ENCODE results near the gene NME9. TPM values are rescaled to one million over a fixed set of nuclear protein-coding genes. Genes with fewer than 3 reads are reported as not detected.

NME9 gene
- total RNA-seq, 1 donor from 2014 or later = 0.72 TPM

- DNase-seq = no peak
These were observed 31.9 kb upstream of the NME9 start for GRCh38 chr3:138361561-138361971.

- no peak for DNase-seq
These were observed 31.3 kb upstream of the NME9 start for GRCh38 chr3:138360869-138361525.

- DNase-seq = no peak
These were observed 30.5 kb upstream of the NME9 start for GRCh38 chr3:138359919-138360868.

DNA sequence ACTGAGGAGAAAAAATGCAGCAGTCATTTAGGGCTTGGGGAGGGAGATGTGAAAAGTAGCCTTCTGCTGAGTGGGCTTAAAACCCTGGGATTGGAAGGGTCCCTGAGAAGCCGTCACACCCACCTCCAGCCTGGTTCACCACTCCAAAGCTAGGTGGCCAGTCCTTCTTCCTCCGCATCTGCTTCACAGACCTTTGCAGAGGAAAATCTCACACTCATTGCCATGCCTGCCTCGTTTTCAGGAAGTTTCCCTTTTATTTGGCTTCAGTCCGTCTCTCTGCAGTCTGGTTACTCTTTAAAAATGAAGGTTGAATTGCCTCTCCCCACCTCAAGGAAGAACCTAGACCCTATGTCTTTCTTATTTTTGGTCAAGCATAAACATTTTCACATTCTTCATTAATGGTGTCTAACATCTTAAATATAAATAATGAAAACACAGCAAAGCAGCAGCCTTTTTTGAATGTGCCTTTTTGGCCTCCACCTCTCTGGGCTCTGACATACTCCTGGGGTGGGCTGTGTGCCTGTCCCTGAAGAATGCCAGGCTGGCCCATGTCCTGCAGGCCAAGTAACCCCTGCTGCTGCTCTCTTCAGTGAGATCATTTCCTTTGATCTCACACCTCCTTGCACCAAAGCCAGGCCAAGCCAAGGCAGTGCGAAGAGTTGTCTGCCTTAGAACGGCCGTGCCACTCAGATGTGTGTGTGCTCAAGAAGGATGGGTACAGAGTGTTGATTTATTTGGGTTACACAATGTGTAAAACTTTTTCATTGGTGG is 29.7 kb upstream of the NME9 start:
- DNase-seq = no peak

DNA sequence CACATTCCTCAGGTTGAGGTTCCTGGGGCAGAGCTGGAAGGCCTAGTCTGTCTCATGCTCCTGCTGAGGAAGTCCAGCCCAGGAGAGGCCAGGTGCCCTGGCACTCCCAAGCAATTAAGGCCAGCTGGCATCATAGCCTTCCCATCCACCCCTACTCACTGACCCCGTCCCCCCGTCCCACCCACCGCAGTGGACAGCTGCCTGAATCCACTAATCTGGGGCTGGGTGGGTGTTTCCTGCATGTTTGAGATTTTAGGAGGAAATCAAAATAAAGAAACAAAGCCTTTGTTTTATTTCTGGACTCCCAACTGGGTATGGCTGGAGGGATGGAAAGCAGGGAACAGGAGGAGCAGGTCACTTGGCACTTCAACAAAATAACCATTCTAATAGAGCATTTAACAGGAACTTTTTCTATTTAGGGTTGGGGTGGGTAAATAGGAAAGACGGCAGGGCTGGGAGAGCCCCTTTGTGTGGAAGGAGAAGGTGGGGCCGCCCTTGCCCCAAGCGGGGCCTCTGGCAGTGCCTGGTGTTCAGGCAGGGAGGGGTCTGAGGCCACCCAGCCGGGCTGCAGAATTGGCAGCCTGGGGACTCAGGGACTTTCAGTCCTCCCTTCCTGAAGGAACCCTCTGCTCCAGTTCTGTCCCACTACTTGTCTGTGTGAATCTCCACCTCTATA is 27.2 kb upstream of the NME9 start:
- peak; percentile 65 for DNase-seq

GRCh38 chr3:138355071-138355470 is 25.4 kb upstream of the NME9 start:
- no peak for DNase-seq

DNA sequence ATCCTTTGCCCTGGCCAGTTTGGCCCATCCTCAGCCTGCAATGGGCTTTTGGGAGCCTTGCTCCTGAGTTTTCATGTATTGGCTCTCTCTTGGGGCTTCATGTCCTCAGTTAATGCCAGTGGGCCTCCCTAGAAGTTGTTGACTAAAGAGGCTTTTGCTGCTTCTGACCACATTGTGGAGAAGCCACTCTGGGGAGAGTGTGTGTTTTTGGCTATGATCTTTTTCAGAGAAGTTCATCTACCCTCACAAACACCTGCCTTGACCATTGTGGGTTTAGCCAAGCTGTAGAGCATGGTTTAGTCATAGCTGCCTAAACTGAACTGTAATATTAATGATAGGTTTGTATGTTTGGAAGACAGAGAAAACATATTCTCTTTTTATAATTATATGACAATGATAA is 24.7 kb upstream of the NME9 start:
- no peak for DNase-seq

DNA sequence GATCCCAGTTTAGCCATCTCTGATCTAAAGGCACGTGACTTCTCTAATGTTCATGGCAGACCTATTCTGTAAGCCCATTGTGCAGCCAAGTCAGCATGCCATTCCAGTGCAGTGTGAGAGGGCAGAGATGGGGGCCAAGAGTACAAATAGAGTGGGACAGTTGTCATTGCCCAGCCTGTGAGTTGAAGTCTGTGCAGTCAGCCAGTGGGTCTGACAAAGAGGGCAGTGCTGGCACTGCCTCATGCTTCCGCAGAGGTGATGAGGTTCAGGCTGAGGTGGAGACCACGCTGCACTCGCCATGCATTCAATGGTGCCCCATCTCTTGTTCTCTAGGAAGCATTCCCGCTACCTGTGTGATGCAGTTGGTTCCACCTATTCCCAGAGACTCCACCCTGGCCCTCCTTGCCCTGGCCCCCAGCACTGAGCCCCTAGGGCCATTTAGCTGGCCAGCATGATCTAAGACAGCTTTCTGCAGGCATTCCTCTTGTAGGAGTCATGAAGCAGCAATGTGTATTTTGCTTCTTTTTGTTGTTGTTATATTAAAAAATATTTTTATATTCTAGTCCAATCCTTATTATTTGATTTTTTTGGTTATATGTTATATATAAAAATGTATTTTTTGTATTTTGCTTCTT is 22.4 kb upstream of the NME9 start:
- no peak for DNase-seq

GRCh38 chr3:138351151-138351550 is 21.5 kb upstream of the NME9 start:
- no peak for DNase-seq

GRCh38 chr3:138349926-138350665 is 20.4 kb upstream of the NME9 start:
- peak; percentile 49 for DNase-seq

DNA sequence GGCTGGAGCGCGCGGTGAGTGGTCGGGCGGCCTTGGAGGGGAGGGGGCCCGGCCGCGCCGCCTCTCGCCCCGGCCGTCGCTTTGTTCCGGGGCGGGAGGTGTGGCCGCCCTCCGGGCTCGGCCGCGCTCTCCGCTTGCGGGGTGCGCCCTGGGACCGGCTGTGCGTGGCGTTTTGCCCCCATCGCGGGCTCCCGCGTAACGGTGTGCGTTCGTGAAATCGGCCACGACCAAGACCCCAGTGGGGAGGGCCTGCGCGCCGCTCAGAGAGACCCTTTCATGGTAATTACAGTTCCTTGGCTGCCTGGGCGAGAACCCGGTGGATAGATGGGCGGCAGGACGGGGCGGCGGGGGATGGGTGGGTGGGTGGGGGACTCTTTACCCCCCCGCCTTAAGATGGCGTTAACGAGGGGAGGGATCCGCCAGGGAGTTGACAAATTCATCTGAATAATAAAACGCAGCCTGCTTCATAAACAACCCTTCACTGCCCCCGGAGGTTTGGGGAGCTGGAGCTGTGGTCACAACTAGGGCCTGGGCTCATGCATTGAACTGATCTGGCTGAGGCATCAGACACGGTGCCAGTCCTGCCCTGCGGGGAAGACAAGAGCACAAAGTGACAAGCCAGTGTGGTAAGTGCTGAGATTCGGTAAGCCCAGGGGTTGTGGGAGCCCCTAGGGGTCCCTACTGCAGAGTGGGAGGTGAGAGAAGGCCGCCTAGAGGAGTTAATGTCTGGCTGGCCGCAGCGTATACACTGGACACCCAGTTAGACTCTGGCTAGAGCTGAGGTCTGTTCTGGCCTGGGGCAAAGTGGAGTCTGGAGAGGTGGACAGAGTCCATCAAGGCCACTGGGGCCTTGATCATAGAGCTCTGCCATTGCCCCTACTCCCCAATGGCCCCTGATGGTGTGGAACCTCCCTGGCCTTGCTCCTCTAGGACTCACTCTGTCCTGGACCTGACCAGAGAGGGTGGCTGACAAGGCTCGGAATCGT is 19.4 kb upstream of the NME9 start:
- peak; percentile 55 for DNase-seq

DNA sequence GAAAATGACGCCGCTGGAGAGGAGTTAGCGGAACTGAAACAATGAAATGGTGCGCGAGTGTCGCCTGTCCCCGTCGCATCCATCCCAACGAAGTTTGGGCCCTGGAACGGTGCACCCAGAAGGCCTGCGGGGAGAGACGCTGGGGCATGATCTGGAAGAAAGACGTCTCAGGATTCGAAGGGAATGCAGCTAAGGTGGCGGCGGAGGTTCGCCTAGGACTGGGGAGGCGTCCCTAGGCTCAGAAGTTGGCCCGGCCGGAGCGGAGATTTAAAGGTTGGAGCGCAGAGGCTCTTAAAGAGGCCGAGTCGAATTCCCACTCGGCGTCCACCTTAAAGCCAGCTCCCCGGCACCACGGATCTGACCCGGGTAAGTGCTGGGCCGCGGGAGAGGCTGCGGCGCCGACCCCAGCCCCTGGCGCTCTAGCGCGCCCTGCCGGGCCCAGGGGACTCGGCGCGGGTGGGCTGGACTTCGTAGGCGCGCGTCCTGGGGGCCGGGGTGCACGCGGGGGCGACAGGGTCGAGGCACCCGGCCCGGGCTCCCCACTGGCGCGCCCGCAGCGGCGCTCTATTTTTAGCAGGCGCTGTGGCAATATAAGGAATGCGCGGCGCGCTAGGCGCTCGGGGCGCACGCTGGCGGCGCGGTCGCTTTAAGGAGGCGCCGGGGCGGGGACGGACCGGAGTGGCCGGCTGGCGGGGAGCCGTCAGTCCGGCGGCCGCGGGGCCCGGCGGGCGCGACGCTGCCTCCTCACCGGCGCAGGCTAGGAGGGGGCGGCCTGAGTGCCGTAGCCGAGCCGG is 18.5 kb upstream of the NME9 start, which contains the start of gene MRAS:
TSS of gene MRAS (plus strand) at position 620 of the 794 bp plus-strand sequence. CDS start 24,305 bp downstream, outside the sequence.
- DNase-seq = peak; percentile 86

GRCh38 chr3:138344754-138345153 is 15.1 kb upstream of the NME9 start:
- DNase-seq = no peak

DNA sequence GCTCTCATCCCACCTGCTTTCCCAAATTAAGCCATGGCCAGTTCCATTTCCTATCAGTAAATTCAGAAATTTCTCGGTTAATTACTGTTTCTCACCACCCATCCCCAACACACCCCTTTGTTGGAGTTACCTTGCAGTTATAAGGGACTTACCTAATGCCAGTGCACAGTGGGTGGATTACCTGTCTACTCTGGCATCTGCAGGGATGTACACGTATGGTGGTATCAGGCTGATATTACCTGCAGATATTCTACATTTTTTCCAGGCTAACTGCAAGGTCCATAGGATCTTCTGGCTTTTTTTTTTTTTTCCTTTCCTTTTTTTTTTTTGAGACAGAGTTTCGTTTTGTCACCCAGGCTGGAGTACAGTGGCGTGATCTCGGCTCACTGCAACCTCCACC is 10.9 kb upstream of the NME9 start:
- no peak for DNase-seq

GRCh38 chr3:138338811-138339210 is 9.2 kb upstream of the NME9 start:
- peak; percentile 88 for DNase-seq

DNA sequence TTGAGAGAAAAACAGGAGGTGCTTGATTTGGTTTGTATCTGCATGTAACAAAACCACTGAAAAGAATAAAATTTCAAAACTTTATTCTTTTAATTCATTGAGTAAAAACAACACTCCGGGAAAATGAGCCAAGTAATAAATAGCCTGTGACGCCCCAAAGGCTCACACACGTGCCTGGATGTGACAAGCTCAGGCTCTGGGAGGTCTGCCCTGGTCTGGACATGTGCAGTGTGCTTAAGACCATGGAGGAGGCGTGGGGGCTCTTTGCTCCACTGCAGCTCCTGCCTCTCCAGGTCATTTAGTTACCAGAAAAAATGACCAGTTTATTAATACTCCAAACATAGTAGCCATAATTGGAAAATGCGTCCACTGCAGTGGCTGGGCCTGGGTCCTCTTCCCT is 8.6 kb upstream of the NME9 start:
- DNase-seq = no peak

DNA sequence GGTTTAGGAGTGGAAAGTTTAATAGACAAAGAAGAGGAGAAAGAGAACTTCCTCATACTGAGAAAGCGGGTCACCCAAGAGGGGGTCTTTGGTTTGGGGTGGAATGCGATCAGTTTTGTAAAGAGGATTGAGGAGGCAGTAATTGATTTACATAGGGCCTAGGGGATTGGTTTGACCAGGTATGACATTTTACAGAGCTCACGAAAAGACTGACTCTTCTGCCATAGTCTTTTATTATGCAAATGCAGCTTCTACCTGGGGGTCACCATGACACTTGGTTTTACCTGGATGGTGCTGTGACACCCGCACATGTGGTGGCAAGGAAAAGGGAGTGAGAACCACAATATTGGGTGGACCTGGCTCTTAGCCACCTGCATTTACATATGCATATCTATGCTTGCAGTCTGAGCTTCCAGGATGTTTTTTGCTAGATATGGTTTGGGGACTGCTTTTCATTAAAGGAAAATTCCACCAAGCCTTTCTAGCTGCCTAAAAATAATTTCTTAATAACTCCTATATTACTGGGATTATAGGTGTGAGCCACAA is 6.9 kb upstream of the NME9 start:
- no peak for DNase-seq

DNA sequence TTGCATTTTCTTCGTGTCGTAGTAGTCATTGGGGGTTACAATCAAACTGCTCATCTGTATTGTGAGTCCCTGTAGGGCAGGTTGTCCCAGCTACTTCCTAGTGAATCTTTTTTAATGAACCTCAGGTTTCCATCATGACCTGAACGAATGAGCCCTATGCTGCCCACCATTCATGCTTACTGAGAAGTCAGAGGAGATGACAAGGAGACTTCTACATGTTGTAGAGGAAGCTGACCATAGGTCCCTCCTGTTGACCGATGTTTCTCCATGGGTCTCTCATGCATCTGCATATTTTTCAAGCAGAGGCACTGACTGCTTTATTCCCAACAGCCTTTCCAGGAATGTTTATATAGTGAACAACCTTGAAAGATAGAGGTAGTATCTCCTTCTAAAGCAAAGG is 5.0 kb upstream of the NME9 start:
- DNase-seq = no peak

Data from tongue (tissue), 2 donors.